Astrocyte (in vitro differentiated cells and primary cell): ENCODE results near the gene VAV2. TPM values are rescaled to one million over a fixed set of nuclear protein-coding genes. Genes with fewer than 3 reads are reported as not detected.

Source experiments
- DNase-seq: peaks from one replicate; pipeline ENCODE4 v3.0.0-alpha.2; 2010; ENCODE audit warnings: low read depth
- FAIRE-seq: peaks from 2 replicates; lab custom pipeline; 2011; peaks lifted over from hg19 to GRCh38; lab: Jason Lieb, UNC
- H2AFZ ChIP-seq: 2 replicates; pipeline ENCODE4 v1.6.0; 2012; ENCODE audit warnings: low read depth, low read length, inconsistent platforms
- H3K27ac ChIP-seq: 2 replicates; pipeline ENCODE4 v1.5.1; 2011; ENCODE audit warnings: low read depth, low read length, inconsistent platforms
- H3K27me3 ChIP-seq: 2 replicates; pipeline ENCODE4 v1.6.0; 2011; ENCODE audit warnings: low read length, inconsistent platforms; ENCODE audit not compliant: insufficient read depth
- H3K36me3 ChIP-seq: 2 replicates; pipeline ENCODE4 v1.5.1; 2011; ENCODE audit warnings: low read length, inconsistent platforms; ENCODE audit not compliant: insufficient read depth
- H3K4me1 ChIP-seq: 2 replicates; pipeline ENCODE4 v1.5.1; 2011; ENCODE audit warnings: low read length, inconsistent platforms; ENCODE audit not compliant: insufficient read depth
- H3K4me2 ChIP-seq: 2 replicates; pipeline ENCODE4 v1.6.0; 2012; ENCODE audit warnings: low read length, inconsistent platforms
- H3K4me3 ChIP-seq: 2 replicates; pipeline ENCODE4 v1.5.1; 2011; ENCODE audit warnings: low read depth, mild to moderate bottlenecking, low read length, inconsistent platforms; ENCODE audit not compliant: insufficient read depth
- H3K79me2 ChIP-seq: 2 replicates; pipeline ENCODE4 v1.6.0; 2012; ENCODE audit warnings: mild to moderate bottlenecking, low read length, inconsistent platforms; ENCODE audit not compliant: insufficient read depth
- H3K9ac ChIP-seq: 2 replicates; pipeline ENCODE4 v1.6.0; 2012; ENCODE audit warnings: mild to moderate bottlenecking, low read length, inconsistent platforms
- H3K9me3 ChIP-seq: 2 replicates; pipeline ENCODE4 v1.5.1; 2012; ENCODE audit warnings: low read depth, mild to moderate bottlenecking, low read length, inconsistent platforms; ENCODE audit not compliant: insufficient read depth
- H4K20me1 ChIP-seq: 2 replicates; pipeline ENCODE4 v1.6.0; 2012; ENCODE audit warnings: low read length, inconsistent platforms; ENCODE audit not compliant: insufficient read depth
- H3K27ac Mint-ChIP-seq: one replicate; pipeline ENCODE4 v1.8.0; 2021; ENCODE audit warnings: mild to moderate bottlenecking, mixed read lengths; ENCODE audit not compliant: unreplicated experiment
- H3K27me3 Mint-ChIP-seq: one replicate; pipeline ENCODE4 v1.8.0; 2021; ENCODE audit warnings: low read depth, mixed read lengths; ENCODE audit not compliant: unreplicated experiment
- H3K36me3 Mint-ChIP-seq: one replicate; pipeline ENCODE4 v1.8.0; 2021; ENCODE audit warnings: low read depth, mixed read lengths; ENCODE audit not compliant: unreplicated experiment
- H3K4me1 Mint-ChIP-seq: one replicate; pipeline ENCODE4 v1.8.0; 2021; ENCODE audit warnings: low read depth, mixed read lengths; ENCODE audit not compliant: unreplicated experiment
- H3K4me3 Mint-ChIP-seq: one replicate; pipeline ENCODE4 v1.8.0; 2021; ENCODE audit warnings: mild to moderate bottlenecking, moderate library complexity, mixed read lengths; ENCODE audit not compliant: unreplicated experiment
- H3K9me3 Mint-ChIP-seq: one replicate; pipeline ENCODE4 v1.8.0; 2021; ENCODE audit warnings: mild to moderate bottlenecking, mixed read lengths; ENCODE audit not compliant: unreplicated experiment
- CTCF ChIP-seq: IDR thresholded peaks from 2 replicates; pipeline ENCODE4 v1.5.1; 2011; ENCODE audit warnings: low read depth, mild to moderate bottlenecking, inconsistent platforms, low read length, moderate library complexity; ENCODE audit not compliant: insufficient read depth
- EZH2 ChIP-seq: IDR thresholded peaks from 2 replicates; pipeline ENCODE4 v1.6.1; 2012; ENCODE audit warnings: mild to moderate bottlenecking, low read length, inconsistent platforms; ENCODE audit not compliant: insufficient read depth
- total RNA-seq: library from RNA; stranded (reverse); gene quantifications from 2 replicates; pipeline ENCODE4 v1.2.1, GENCODE V29; 2021

VAV2 gene
- total RNA-seq, 1 donor from 2014 or later = 36.5 TPM

DNA sequence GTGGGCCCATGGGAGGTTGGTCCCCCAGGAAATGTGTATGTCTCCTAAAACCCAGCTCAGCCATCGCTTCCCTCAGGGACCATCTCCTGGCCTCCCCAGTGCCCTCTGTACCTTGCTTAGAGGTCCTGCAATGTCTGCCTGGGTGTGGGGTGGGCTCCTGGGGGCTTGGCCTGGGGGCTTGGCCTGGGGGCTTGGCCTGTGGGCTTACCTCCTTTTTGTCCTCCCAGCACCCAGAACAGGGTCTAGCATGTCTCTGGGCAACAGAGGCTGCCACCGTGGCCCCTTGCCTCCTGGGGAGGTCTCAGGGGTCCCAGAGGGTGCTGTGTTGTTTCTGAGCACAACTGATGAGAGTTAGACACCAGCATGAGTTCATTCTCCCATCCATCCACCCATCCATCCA, 10.7 kb upstream of the VAV2 start:
- FAIRE-seq = no peak
- Histone ChIP-seq H3K27ac (no peak overlapping the region), H3K9me3 (no peaks in the 10 kb centered on the region), H3K4me2 (no peak overlapping the region), H3K4me1 (peaks cover 5% of the 10 kb centered on the region), H3K79me2 (no peaks in the 10 kb centered on the region), H2AFZ (no peak overlapping the region), H3K36me3 (no peaks in the 10 kb centered on the region), H4K20me1 (no peaks in the 10 kb centered on the region), H3K9ac (no peak overlapping the region), H3K4me3 (no peak overlapping the region), H3K27me3 (no peaks in the 10 kb centered on the region)
- TF ChIP-seq EZH2 = no peak
- no peak for TF ChIP-seq CTCF
- H3K9me3 Mint-ChIP-seq = peaks cover 4% of the 10 kb centered on the region
- DNase-seq = no peak
- no peak overlapping the region for H3K4me3 Mint-ChIP-seq
- no peak overlapping the region for H3K27ac Mint-ChIP-seq
- H3K27me3 Mint-ChIP-seq = peaks cover 38% of the 10 kb centered on the region
- no peaks in the 10 kb centered on the region for H3K4me1 Mint-ChIP-seq
- H3K36me3 Mint-ChIP-seq = no peaks in the 10 kb centered on the region

DNA sequence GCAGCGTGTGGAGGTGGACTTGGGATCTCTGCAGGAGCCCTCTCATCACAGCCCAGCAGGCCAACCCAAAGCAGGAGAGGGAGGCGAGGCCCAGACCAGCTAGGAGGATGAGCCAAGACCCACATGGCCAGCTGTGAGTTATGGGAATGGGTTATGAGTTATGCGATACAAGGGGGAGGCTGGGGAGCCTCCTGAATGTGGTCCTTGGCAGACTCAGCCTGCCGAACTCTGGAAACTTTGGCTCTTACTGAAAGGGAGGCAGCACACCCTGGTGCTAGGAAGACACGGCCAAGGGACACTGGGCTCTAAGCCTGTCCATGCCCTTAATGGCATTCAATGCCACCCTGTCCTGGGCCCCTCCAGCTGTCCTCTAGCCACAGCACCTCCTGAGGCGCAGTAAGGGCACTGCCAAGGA, 7.7 kb upstream of the VAV2 start:
- H3K9me3 ChIP-seq = no peaks in the 10 kb centered on the region
- DNase-seq (no peak), FAIRE-seq (no peak)
- peaks cover 10% of the 10 kb centered on the region for H3K4me1 ChIP-seq
- no peaks in the 10 kb centered on the region for H3K36me3 Mint-ChIP-seq
- H3K9ac ChIP-seq = no peak overlapping the region
- no peaks in the 10 kb centered on the region for H3K36me3 ChIP-seq
- no peak overlapping the region for H3K27ac ChIP-seq
- no peak overlapping the region for H3K4me3 Mint-ChIP-seq
- no peak overlapping the region for H2AFZ ChIP-seq
- H3K9me3 Mint-ChIP-seq = peaks cover 4% of the 10 kb centered on the region
- no peak overlapping the region for H3K27ac Mint-ChIP-seq
- no peaks in the 10 kb centered on the region for H3K27me3 ChIP-seq
- H4K20me1 ChIP-seq = no peaks in the 10 kb centered on the region
- H3K79me2 ChIP-seq = no peaks in the 10 kb centered on the region
- peaks cover 34% of the 10 kb centered on the region for H3K27me3 Mint-ChIP-seq
- TF ChIP-seq EZH2 = no peak
- no peak for TF ChIP-seq CTCF
- no peak overlapping the region for H3K4me2 ChIP-seq
- peaks cover 2% of the 10 kb centered on the region for H3K4me1 Mint-ChIP-seq
- no peak overlapping the region for H3K4me3 ChIP-seq

DNA sequence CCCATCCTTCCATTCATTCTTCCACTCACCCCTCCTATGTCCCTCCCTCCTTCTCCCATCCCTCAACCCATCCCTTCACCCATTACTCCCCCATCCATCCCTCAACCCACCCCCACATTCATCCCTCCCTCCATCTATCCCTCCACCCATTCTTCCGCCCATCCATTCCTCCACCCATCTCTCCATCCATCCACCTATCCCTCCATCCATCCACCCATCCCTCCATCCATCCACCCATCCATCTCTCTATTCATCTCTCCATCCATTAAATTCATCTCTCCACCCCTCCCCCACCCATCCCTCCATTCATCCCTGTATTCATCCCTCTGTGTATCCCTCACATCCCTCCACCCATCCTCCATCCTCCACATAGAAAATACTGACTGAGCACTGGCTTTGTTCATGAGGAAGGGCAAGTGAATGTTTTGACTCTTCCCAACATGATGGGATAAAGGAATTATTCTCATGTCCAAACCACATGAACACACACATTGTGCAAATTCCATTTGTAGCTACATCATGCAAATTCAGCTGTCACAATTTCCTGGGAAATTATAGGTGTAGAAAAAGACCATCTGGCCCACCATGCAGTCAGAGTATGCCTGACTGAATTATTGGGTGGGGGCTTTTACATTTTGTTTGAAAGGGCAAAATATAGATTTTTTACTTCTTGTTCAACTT, 6.9 kb upstream of the VAV2 start:
- H2AFZ ChIP-seq = no peak overlapping the region
- H3K9ac ChIP-seq = no peak overlapping the region
- no peaks in the 10 kb centered on the region for H3K36me3 ChIP-seq
- no peaks in the 10 kb centered on the region for H3K79me2 ChIP-seq
- peak; percentile 74 for DNase-seq
- peaks cover 7% of the 10 kb centered on the region for H4K20me1 ChIP-seq
- H3K9me3 Mint-ChIP-seq = peaks cover 4% of the 10 kb centered on the region
- H3K4me1 Mint-ChIP-seq = peaks cover 2% of the 10 kb centered on the region
- no peak overlapping the region for H3K4me3 ChIP-seq
- H3K27ac ChIP-seq = no peak overlapping the region
- peak overlapping the region; percentile 19 for H3K4me2 ChIP-seq
- H3K27me3 Mint-ChIP-seq = peaks cover 31% of the 10 kb centered on the region
- no peak for TF ChIP-seq EZH2
- no peak for TF ChIP-seq CTCF
- H3K4me3 Mint-ChIP-seq = no peak overlapping the region
- peaks cover 14% of the 10 kb centered on the region for H3K4me1 ChIP-seq
- no peaks in the 10 kb centered on the region for H3K27me3 ChIP-seq
- H3K9me3 ChIP-seq = no peaks in the 10 kb centered on the region
- no peaks in the 10 kb centered on the region for H3K36me3 Mint-ChIP-seq
- no peak overlapping the region for H3K27ac Mint-ChIP-seq
- no peak for FAIRE-seq
